GM12878 (cell line): Measurements from ENCODE around the gene NUDT1. TPM values are rescaled to one million over a fixed set of nuclear protein-coding genes. Genes with fewer than 3 reads are reported as not detected.

Experiments
- ATAC-seq: fragments of 200-7000 bp; cut with Tn5 transposase; 3 replicates; pipeline ENCODE4 v1.9.1; 2020; ENCODE audit warnings: mild to moderate bottlenecking, moderate library complexity
- BruUV-seq: library from RNA; stranded (reverse); fragments of 400-500 nt; replicated peaks from 2 replicates; lab custom pipeline; 2021; lab: Mats Ljungman, UMichigan
- CTCF ChIA-PET: fragments of 300-600 bp; sonication (Branson Sonifier 250); formaldehyde crosslinking; extraction: SDS; loops from one replicate; lab custom pipeline; 2021; ENCODE audit warnings: inconsistent platforms; lab: Yijun Ruan, JAX
- POLR2A ChIA-PET: fragments of 350-600 bp; formaldehyde crosslinking; extraction: SDS; loops from one replicate; lab custom pipeline; 2021; ENCODE audit warnings: inconsistent platforms; lab: Charles Lee
- RAD21 ChIA-PET: fragments of 300-600 bp; sonication (Branson Sonifier 250); formaldehyde crosslinking; loops from one replicate; lab custom pipeline; 2023; ENCODE audit warnings: antibody characterized with exemption; ENCODE audit not compliant: unreplicated experiment; lab: Charles Lee
- SMC1A ChIA-PET: fragments of 300-600 bp; sonication (Branson Sonifier 250); formaldehyde crosslinking; loops from one replicate; lab custom pipeline; 2023; ENCODE audit not compliant: unreplicated experiment, uncharacterized antibody; lab: Charles Lee
- DNase-seq: peaks from one replicate; pipeline ENCODE4 v3.0.0-alpha.2; 2011; ENCODE audit warnings: low read depth, low spot score
- FAIRE-seq: peaks from 3 replicates; lab custom pipeline; 2011; peaks lifted over from hg19 to GRCh38; lab: Jason Lieb, UNC
- H2AFZ ChIP-seq: 2 replicates; pipeline ENCODE4 v1.6.0; 2011; ENCODE audit warnings: low read depth, low read length, control low read depth; ENCODE audit not compliant: control insufficient read depth
- H3K27ac ChIP-seq: 2 replicates; pipeline ENCODE4 v1.5.1; 2011; ENCODE audit warnings: control low read depth; ENCODE audit not compliant: control insufficient read depth, insufficient read depth
- H3K27me3 ChIP-seq, 2 experiments: replicated peaks in 1 of 2; 2 replicates each; pipeline versions ENCODE4 v1.6.0 to v1.6.1; 2011; ENCODE audit warnings: low read length in 1 of 2; ENCODE audit not compliant: control insufficient read depth in 2 of 2, insufficient read depth in 2 of 2
- H3K36me3 ChIP-seq, 2 experiments: 2 replicates each; pipeline ENCODE4 v1.5.1; 2011; ENCODE audit warnings: low read length in 1 of 2; ENCODE audit not compliant: control insufficient read depth in 2 of 2, insufficient read depth in 2 of 2
- H3K4me1 ChIP-seq: 2 replicates; pipeline ENCODE4 v1.6.1; 2011; ENCODE audit warnings: mild to moderate bottlenecking, low read length, moderate library complexity, mixed read lengths; ENCODE audit not compliant: control insufficient read depth, insufficient read depth
- H3K4me2 ChIP-seq: 2 replicates; pipeline ENCODE4 v1.6.0; 2011; ENCODE audit warnings: control low read depth; ENCODE audit not compliant: control insufficient read depth, insufficient read depth
- H3K4me3 ChIP-seq: fragments of 200-600 bp; sonication (generic); 2 replicates; pipeline ENCODE4 v1.5.1; 2016
- H3K79me2 ChIP-seq: 2 replicates; pipeline ENCODE4 v1.6.0; 2011; ENCODE audit warnings: low read length; ENCODE audit not compliant: control insufficient read depth, insufficient read depth
- H3K9ac ChIP-seq: 2 replicates; pipeline ENCODE4 v1.8.0; 2011; ENCODE audit warnings: low read length, control low read depth, mixed read lengths; ENCODE audit not compliant: control insufficient read depth, insufficient read depth
- H3K9me3 ChIP-seq: replicated peaks from 3 replicates; pipeline ENCODE4 v1.5.1; 2011; ENCODE audit warnings: mild to moderate bottlenecking, low read length; ENCODE audit not compliant: control insufficient read depth, insufficient read depth
- H4K20me1 ChIP-seq: 2 replicates; pipeline ENCODE4 v1.6.0; 2011; ENCODE audit not compliant: control insufficient read depth, insufficient read depth
- CBX5 ChIP-seq: sonication (generic); IDR thresholded peaks from 2 replicates; pipeline ENCODE4 v1.6.1; 2016; ENCODE audit warnings: low read depth, moderate library complexity, mild to moderate bottlenecking, inconsistent platforms
- HDGF ChIP-seq: fragments of 450-650 bp; IDR thresholded peaks from 2 replicates; pipeline ENCODE4 v1.6.1; 2016; ENCODE audit warnings: antibody characterized with exemption
- JUND ChIP-seq: IDR thresholded peaks from 2 replicates; pipeline ENCODE4 v1.6.1; 2012; ENCODE audit warnings: low read depth, mild to moderate bottlenecking, low read length, improper control_type of control experiment, moderate library complexity
- KAT2A ChIP-seq: conservative IDR thresholded peaks from 2 replicates; pipeline ENCODE4 v1.6.1; 2011; ENCODE audit warnings: low read depth, low read length; ENCODE audit not compliant: control insufficient read depth
- MEF2A ChIP-seq: IDR thresholded peaks from 2 replicates; pipeline ENCODE4 v1.6.1; 2011; ENCODE audit warnings: low read depth, mild to moderate bottlenecking, low read length, moderate library complexity; ENCODE audit not compliant: insufficient read depth
- MYB ChIP-seq: fragments of 150-350 bp; IDR thresholded peaks from 2 replicates; pipeline ENCODE4 v1.6.1; 2014; ENCODE audit warnings: mild to moderate bottlenecking, low read depth, low read length, borderline replicate concordance
- NRF1 ChIP-seq: conservative IDR thresholded peaks from 2 replicates; pipeline ENCODE4 v1.6.1; 2011; ENCODE audit warnings: mild to moderate bottlenecking, low read depth, low read length, improper control_type of control experiment
- PML ChIP-seq: IDR thresholded peaks from 2 replicates; pipeline ENCODE4 v1.6.1; 2012; ENCODE audit warnings: low read length, inconsistent platforms
- RELA ChIP-seq: fragments of 450-650 bp; IDR thresholded peaks from 2 replicates; pipeline ENCODE4 v1.8.0; 2014; ENCODE audit warnings: borderline replicate concordance; ENCODE audit not compliant: partially characterized antibody
- TCF3 ChIP-seq: IDR thresholded peaks from 2 replicates; pipeline ENCODE4 v1.6.1; 2012; ENCODE audit warnings: low read depth, mild to moderate bottlenecking, low read length, borderline replicate concordance; ENCODE audit not compliant: insufficient read depth
- YBX1 ChIP-seq: fragments of 450-650 bp; IDR thresholded peaks from 2 replicates; pipeline ENCODE4 v1.6.1; 2016; ENCODE audit warnings: antibody characterized with exemption
- ZNF207 ChIP-seq: fragments of 450-650 bp; IDR thresholded peaks from 2 replicates; pipeline ENCODE4 v1.6.1; 2014; ENCODE audit warnings: antibody characterized with exemption, mild to moderate bottlenecking, borderline replicate concordance
- ZNF274 ChIP-seq: IDR thresholded peaks from one replicate; pipeline ENCODE4 v1.8.0; 2011; ENCODE audit not compliant: insufficient read length, insufficient read depth
- WGBS: methylation state at CpG from one replicate; pipeline ENCODE4 v1.1.6; 2016; ENCODE audit warnings: low lambda C conversion rate; ENCODE audit not compliant: insufficient replicate concordance, insufficient coverage; ENCODE audit errors: missing lambda C conversion rate; 5-methylcytosine and 5-hydroxymethylcytosine counted together
- in situ Hi-C: fragments of 300-500 bp; cut with MboI; formaldehyde crosslinking; loops from 9 replicates; pipeline ENCODE4 v1.14.3; 2018; ENCODE audit warnings: mixed read lengths
- intact Hi-C: fragments of 100-400 bp; cut with micrococcal nuclease; formaldehyde crosslinking; loops from one replicate; pipeline ENCODE4 v1.14.2; 2022; ENCODE audit not compliant: unreplicated experiment
- polyA plus RNA-seq, 11 experiments: library from polyadenylated mRNA; depleted of rRNA in 4 of 11; unstranded in 6 of 11; stranded (reverse) in 5 of 11; fragments of >200 nt; fragmentation: Nextera tagmentation in 4 of 11; fragmentation: Illumina TruSeq in 1 of 11; extraction: Ambion mirVana in 4 of 11; extraction: Trizol in 1 of 11; gene quantifications; 1 replicate in 1 of 11; 2 replicates in 10 of 11; pipeline versions ENCODE4 v1.2.1 to v1.2.3, GENCODE V29; 2011 to 2016; ENCODE audit warnings: inconsistent platforms in 2 of 11, missing spikeins in 2 of 11, low read depth in 1 of 11
- total RNA-seq, 4 experiments: library from RNA; depleted of rRNA in 3 of 4; stranded (reverse); fragments of >200 nt in 3 of 4; fragmentation: Illumina TruSeq in 1 of 4; extraction: Trizol in 1 of 4; gene quantifications; 2 replicates each; pipeline versions ENCODE4 v1.2.1 to v1.2.3, GENCODE V29; 2013 to 2021
- TF ChIP-seq, protein P1 (sequence below): fragments of 450-650 bp; IDR thresholded peaks from 2 replicates; pipeline ENCODE4 v1.6.1; 2017; ENCODE audit warnings: mild to moderate bottlenecking, low read depth, inconsistent platforms; ENCODE audit not compliant: poor library complexity, severe bottlenecking
- TF ChIP-seq, protein P2 (sequence below): fragments of 450-650 bp; IDR thresholded peaks from 2 replicates; pipeline ENCODE4 v1.6.1; 2017; ENCODE audit warnings: mild to moderate bottlenecking
- TF ChIP-seq, protein P3 (sequence below): fragments of 450-650 bp; IDR thresholded peaks from 2 replicates; pipeline ENCODE4 v1.6.1; 2018; ENCODE audit warnings: borderline replicate concordance, mild to moderate bottlenecking; ENCODE audit not compliant: partially characterized antibody

Gene NUDT1
- total and polyA plus RNA-seq, 10 of the 15 experiments (the other 5 are each of a cell fraction or from before 2014, with no cell fraction given), result 7.7 to 122 (median 59.2) TPM

DNA sequence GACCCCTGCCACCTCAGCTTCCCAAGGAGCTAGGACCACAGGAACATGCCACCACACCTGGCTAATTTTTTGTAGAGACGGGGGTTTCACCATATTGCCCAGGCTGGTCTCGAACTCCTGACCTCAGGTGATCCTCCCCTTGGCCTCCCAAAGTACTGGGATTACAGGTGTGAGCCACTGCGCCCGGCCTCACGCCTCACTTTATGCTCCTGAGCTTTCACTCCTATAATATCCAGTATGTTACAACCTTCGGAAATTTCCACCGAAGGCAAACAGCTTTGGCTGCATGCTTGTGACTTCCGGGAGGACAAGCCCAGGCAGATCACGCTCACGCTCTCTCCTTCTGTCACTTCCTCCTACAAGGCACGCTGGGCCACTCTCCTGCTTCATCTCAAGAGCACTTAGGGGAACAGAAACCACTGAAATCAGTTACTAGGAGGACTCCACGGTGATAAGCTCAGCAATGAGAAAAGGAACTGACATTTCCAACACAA, 4.9 kb upstream of the NUDT1 start:
- H3K9ac ChIP-seq, result peak overlapping the region; percentile 61
- ChIA-PET CTCF (interaction anchor here (0.5 to 2.2 kb wide), 11 partner anchors 8 to 521 kb away, joined by 3 to 10 read pairs (median 3); no protein-coding TSS in a partner anchor), SMC1A (interaction anchor here (0.8 to 1.7 kb wide), 11 partner anchors 11 to 732 kb away, joined by 3 to 10 read pairs (median 4); no protein-coding TSS in a partner anchor), RAD21 (interaction anchor here (0.8 to 2.2 kb wide), 13 partner anchors 9 to 137 kb away, joined by 3 to 10 read pairs (median 4); no protein-coding TSS in a partner anchor), POLR2A (interaction anchor here (0.5 to 2.9 kb wide), 16 partner anchors 9 to 169 kb away, joined by 3 to 11 read pairs (median 4); partner anchors contain the start of genes CHST12 and SNX8)
- intact Hi-C loops (loop anchor here (1.0 to 2.0 kb wide), 2 partner anchors 62 to 170 kb away; no protein-coding TSS in a partner anchor), in situ Hi-C loops (no loop called here)
- peak; percentile 98 for FAIRE-seq
- peaks cover 33% of the 10 kb centered on the region for H3K4me1 ChIP-seq
- H3K4me2 ChIP-seq, result peak overlapping the region; percentile 52
- peaks cover 50% of the 10 kb centered on the region for H3K79me2 ChIP-seq
- DNase-seq, result peak; percentile 96
- peaks cover 9 to 24% of the 10 kb centered on the region in 2 experiments for H3K36me3 ChIP-seq
- H3K9me3 ChIP-seq, result no peaks in the 10 kb centered on the region; the same call in 2 of the 3 replicates
- BruUV-seq, result no TSS peak
- peak; percentile 81 for ATAC-seq
- H4K20me1 ChIP-seq, result no peaks in the 10 kb centered on the region
- H3K27me3 ChIP-seq, result no peaks in the 10 kb centered on the region
- 19% methylated on average over 12 of the region's 12 CpGs for WGBS
- no peak overlapping the region for H3K4me3 ChIP-seq
- H2AFZ ChIP-seq, result no peak overlapping the region
- peak overlapping the region; percentile 88 for H3K27ac ChIP-seq
- no peak for TF ChIP-seq YBX1
- peak; percentile 87 for TF ChIP-seq PML
- TF ChIP-seq HDGF, result peak; percentile 55; the same call in 1 of the 2 replicates
- no peak; the same call in 1 of the 2 replicates for TF ChIP-seq TCF3
- TF ChIP-seq, protein P1, sequence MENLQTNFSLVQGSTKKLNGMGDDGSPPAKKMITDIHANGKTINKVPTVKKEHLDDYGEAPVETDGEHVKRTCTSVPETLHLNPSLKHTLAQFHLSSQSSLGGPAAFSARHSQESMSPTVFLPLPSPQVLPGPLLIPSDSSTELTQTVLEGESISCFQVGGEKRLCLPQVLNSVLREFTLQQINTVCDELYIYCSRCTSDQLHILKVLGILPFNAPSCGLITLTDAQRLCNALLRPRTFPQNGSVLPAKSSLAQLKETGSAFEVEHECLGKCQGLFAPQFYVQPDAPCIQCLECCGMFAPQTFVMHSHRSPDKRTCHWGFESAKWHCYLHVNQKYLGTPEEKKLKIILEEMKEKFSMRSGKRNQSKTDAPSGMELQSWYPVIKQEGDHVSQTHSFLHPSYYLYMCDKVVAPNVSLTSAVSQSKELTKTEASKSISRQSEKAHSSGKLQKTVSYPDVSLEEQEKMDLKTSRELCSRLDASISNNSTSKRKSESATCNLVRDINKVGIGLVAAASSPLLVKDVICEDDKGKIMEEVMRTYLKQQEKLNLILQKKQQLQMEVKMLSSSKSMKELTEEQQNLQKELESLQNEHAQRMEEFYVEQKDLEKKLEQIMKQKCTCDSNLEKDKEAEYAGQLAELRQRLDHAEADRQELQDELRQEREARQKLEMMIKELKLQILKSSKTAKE, result peak; percentile 91
- TF ChIP-seq, protein P2, sequence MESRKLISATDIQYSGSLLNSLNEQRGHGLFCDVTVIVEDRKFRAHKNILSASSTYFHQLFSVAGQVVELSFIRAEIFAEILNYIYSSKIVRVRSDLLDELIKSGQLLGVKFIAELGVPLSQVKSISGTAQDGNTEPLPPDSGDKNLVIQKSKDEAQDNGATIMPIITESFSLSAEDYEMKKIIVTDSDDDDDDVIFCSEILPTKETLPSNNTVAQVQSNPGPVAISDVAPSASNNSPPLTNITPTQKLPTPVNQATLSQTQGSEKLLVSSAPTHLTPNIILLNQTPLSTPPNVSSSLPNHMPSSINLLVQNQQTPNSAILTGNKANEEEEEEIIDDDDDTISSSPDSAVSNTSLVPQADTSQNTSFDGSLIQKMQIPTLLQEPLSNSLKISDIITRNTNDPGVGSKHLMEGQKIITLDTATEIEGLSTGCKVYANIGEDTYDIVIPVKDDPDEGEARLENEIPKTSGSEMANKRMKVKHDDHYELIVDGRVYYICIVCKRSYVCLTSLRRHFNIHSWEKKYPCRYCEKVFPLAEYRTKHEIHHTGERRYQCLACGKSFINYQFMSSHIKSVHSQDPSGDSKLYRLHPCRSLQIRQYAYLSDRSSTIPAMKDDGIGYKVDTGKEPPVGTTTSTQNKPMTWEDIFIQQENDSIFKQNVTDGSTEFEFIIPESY, result peak; percentile 5; the same call in 1 of the 2 replicates
- peak; percentile 27 for TF ChIP-seq RELA
- TF ChIP-seq CBX5, result peak; percentile 92
- no peak for TF ChIP-seq MYB
- TF ChIP-seq KAT2A, result no peak
- TF ChIP-seq ZNF207, result no peak
- no peak; the same call in 1 of the 2 replicates for TF ChIP-seq JUND
- no peak for TF ChIP-seq ZNF274
- TF ChIP-seq MEF2A, result peak; percentile 59; the same call in 1 of the 2 replicates
- TF ChIP-seq, protein P3, sequence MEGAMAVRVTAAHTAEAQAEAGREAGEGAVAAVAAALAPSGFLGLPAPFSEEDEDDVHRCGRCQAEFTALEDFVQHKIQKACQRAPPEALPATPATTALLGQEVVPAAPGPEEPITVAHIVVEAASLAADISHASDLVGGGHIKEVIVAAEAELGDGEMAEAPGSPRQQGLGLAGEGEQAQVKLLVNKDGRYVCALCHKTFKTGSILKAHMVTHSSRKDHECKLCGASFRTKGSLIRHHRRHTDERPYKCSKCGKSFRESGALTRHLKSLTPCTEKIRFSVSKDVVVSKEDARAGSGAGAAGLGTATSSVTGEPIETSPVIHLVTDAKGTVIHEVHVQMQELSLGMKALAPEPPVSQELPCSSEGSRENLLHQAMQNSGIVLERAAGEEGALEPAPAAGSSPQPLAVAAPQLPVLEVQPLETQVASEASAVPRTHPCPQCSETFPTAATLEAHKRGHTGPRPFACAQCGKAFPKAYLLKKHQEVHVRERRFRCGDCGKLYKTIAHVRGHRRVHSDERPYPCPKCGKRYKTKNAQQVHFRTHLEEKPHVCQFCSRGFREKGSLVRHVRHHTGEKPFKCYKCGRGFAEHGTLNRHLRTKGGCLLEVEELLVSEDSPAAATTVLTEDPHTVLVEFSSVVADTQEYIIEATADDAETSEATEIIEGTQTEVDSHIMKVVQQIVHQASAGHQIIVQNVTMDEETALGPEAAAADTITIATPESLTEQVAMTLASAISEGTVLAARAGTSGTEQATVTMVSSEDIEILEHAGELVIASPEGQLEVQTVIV, result peak; percentile 57
- no peak for TF ChIP-seq NRF1
